ENCODE data around the gene ASCC1. TPM values are rescaled to one million over a fixed set of nuclear protein-coding genes. Genes with fewer than 3 reads are reported as not detected.
A peak's percentile ranks its signal among the peaks of the same experiment; 100 is the strongest.

The ASCC1 gene
- total and polyA plus RNA-seq, 2 donors (not counting 3 experiments of a cell fraction or from before 2014, with no cell fraction given): 16.0 to 24.9 TPM

DNA sequence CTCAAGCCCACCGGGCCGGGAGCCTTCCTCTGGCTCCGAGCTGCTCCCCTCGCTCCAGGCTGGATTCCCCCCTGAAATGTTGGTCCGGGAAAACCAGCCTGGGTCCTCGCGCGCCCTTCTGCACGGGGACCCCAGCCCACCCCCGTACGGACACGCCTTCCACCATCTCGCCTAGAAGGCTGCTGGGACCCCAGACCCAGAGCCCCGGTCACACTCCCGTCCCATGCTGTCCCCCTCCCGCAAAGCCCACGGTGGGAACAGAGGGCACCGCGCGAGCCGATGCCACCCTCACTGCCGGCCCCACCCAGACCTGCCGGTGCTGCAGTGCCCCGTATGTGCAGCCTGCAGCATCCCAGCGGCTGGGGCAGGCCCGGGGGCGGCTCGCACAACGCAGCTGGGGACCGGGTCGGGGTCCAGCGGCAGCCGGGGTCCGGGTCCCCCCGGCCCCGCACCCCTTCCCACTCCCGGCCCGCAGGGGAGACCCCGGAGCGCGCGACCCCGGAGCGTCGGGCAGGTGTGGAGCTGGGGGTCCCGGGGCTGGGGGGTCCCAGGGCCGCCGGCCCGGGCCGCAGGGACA lies 128.6 kb downstream of the ASCC1 start:
- BruUV-seq (replicated peaks): no TSS peak
- peak overlapping the region in 2 of 3 experiments; percentile 24 to 26 for H3K4me3 ChIP-seq (replicated peaks in 1 of 3; ENCODE audit: insufficient read depth in 1 of 3, low read depth in 1 of 3, low read length in 3 of 3)
- CTCF ChIA-PET: interaction anchor here (0.7 to 1.8 kb wide), 4 partner anchors 16 to 191 kb away, joined by 3 to 9 read pairs (median 5); no protein-coding TSS in a partner anchor
- no peaks in the 10 kb centered on the region for H3K9me1 ChIP-seq (replicated peaks; ENCODE audit: control insufficient read depth, extremely low read depth, insufficient read depth, low read length)
- DNase-seq (ENCODE audit: low read depth, low spot score) (no peak), FAIRE-seq (no peak)
- peak; percentile 76 for TF ChIP-seq EZH2 (IDR thresholded peaks at IDR 0.05; ENCODE audit: borderline replicate concordance, low read depth, low read length, severe bottlenecking)
- TF ChIP-seq, protein P1, sequence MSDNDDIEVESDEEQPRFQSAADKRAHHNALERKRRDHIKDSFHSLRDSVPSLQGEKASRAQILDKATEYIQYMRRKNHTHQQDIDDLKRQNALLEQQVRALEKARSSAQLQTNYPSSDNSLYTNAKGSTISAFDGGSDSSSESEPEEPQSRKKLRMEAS (IDR thresholded peaks at IDR 0.05; ENCODE audit: insufficient read depth, insufficient read length): no peak
- no peaks in the 10 kb centered on the region for H4K20me1 ChIP-seq (replicated peaks; ENCODE audit: control insufficient read depth, extremely low read depth, insufficient read depth, low read length)
- POLR2A ChIA-PET: no interaction called here
- H3K36me3 ChIP-seq (ENCODE audit: control insufficient read depth in 2 of 2, extremely low read depth in 1 of 2, insufficient read depth in 2 of 2, low read length in 2 of 2): no peaks in the 10 kb centered on the region
- H3K9ac ChIP-seq (replicated peaks; ENCODE audit: extremely low read depth, insufficient read depth, low read length): peak overlapping the region; percentile 22
- H3K4me2 ChIP-seq (ENCODE audit: insufficient read depth, low read length): peak overlapping the region; percentile 40
- no peaks in the 10 kb centered on the region for H3K9me3 ChIP-seq (replicated peaks; ENCODE audit: control insufficient read depth, insufficient read depth, low read length)
- no peak overlapping the region for H3K27ac ChIP-seq (ENCODE audit: insufficient read depth, low read depth, low read length)
- peaks cover 9% of the 10 kb centered on the region for H3K4me1 ChIP-seq (ENCODE audit: control insufficient read depth, extremely low read depth, insufficient read depth, low read length)
- H2AFZ ChIP-seq (ENCODE audit: low read depth, low read length): peak overlapping the region; percentile 70
- H3K27me3 ChIP-seq (ENCODE audit: control insufficient read depth in 2 of 2, insufficient read depth in 2 of 2, low read length in 2 of 2): peaks cover 19 to 25% of the 10 kb centered on the region in 2 experiments
- H3K79me2 ChIP-seq (ENCODE audit: control insufficient read depth, insufficient read depth, low read length): no peaks in the 10 kb centered on the region
- dilution Hi-C loops (cut with MboI; ENCODE audit: extremely low pct_ligation_motif_present, low sequenced_read_pairs) (no loop called here), intact Hi-C loops (cut with micrococcal nuclease) (no loop called here)

DNA sequence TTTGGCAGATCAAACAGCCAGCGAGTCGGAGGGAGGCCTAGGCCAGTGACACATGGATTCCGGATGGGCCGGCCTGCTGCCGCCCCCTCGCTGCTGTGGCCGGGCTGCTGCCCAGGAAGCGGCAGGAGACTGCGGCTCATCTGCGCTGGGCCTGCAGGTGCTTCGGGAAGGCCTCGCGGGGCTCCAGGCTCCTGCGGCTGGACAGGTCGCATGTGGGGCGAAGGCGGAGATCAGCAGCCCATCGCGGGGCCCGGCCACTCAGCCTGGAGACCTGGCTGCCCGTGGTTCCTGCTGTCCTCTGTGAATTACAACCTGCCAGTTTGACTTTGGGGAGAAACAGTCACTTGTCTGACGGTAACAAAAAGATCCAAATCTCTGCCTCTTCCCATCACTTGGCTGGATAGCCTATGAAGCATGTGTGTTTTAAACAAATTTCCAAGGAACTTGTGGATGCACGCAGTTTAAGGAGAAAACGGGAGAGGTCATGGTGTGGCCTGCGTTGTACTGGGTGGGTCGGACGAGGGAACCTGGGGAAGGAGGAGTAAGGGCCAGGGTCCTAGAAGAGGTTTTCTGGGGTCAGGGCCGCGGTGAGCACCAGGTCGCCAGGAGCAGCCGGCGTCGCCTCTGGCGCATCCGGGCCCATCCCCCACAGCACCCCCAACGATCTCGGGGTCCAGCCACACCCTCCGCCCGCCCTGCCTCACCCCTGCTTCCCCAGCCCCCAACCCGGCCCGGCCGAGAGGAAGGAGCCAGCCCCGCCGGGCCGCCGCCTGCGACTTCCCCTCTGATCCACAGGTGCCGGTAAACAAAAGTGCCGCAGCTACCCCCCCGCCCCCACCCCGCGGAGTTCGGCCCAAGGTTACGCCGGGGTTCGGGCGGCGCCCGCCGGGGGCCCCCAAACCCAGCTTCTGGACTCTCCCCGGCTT lies 129.3 kb downstream of the ASCC1 start:
- H3K4me3 ChIP-seq (replicated peaks in 1 of 3; ENCODE audit: insufficient read depth in 1 of 3, low read depth in 1 of 3, low read length in 3 of 3): peak overlapping the region in 2 of 3 experiments; percentile 24 to 26
- H2AFZ ChIP-seq (ENCODE audit: low read depth, low read length): peak overlapping the region; percentile 70
- H3K4me2 ChIP-seq (ENCODE audit: insufficient read depth, low read length): peak overlapping the region; percentile 40
- no peaks in the 10 kb centered on the region for H3K9me1 ChIP-seq (replicated peaks; ENCODE audit: control insufficient read depth, extremely low read depth, insufficient read depth, low read length)
- H3K9me3 ChIP-seq (replicated peaks; ENCODE audit: control insufficient read depth, insufficient read depth, low read length): no peaks in the 10 kb centered on the region
- FAIRE-seq: no peak
- H3K4me1 ChIP-seq (ENCODE audit: control insufficient read depth, extremely low read depth, insufficient read depth, low read length): peaks cover 9% of the 10 kb centered on the region
- no peak overlapping the region for H3K27ac ChIP-seq (ENCODE audit: insufficient read depth, low read depth, low read length)
- intact Hi-C loops (cut with micrococcal nuclease) (no loop called here), dilution Hi-C loops (cut with MboI; ENCODE audit: extremely low pct_ligation_motif_present, low sequenced_read_pairs) (no loop called here)
- BruUV-seq (replicated peaks): no TSS peak
- TF ChIP-seq GATA2 (IDR thresholded peaks at IDR 0.05; ENCODE audit: insufficient read depth, insufficient read length, low read depth, low read length) (no peak), POLR2AphosphoS5 (IDR thresholded peaks at IDR 0.05; ENCODE audit: insufficient read depth, low read depth, low read length) (no peak), MYC (IDR thresholded peaks at IDR 0.05; ENCODE audit: low read depth, low read length) (no peak), EZH2 (IDR thresholded peaks at IDR 0.05; ENCODE audit: borderline replicate concordance, low read depth, low read length, severe bottlenecking) (no peak), JUN (IDR thresholded peaks at IDR 0.05; ENCODE audit: borderline replicate concordance, insufficient read depth, insufficient read length, low read depth) (no peak), FOS (IDR thresholded peaks at IDR 0.05; ENCODE audit: borderline replicate concordance, insufficient read depth, low read length) (no peak), POLR2A (IDR thresholded peaks at IDR 0.05; ENCODE audit: low read depth, low read length) (no peak)
- TF ChIP-seq, protein P1 (IDR thresholded peaks at IDR 0.05; ENCODE audit: insufficient read depth, insufficient read length): no peak
- TF ChIP-seq, protein P2, sequence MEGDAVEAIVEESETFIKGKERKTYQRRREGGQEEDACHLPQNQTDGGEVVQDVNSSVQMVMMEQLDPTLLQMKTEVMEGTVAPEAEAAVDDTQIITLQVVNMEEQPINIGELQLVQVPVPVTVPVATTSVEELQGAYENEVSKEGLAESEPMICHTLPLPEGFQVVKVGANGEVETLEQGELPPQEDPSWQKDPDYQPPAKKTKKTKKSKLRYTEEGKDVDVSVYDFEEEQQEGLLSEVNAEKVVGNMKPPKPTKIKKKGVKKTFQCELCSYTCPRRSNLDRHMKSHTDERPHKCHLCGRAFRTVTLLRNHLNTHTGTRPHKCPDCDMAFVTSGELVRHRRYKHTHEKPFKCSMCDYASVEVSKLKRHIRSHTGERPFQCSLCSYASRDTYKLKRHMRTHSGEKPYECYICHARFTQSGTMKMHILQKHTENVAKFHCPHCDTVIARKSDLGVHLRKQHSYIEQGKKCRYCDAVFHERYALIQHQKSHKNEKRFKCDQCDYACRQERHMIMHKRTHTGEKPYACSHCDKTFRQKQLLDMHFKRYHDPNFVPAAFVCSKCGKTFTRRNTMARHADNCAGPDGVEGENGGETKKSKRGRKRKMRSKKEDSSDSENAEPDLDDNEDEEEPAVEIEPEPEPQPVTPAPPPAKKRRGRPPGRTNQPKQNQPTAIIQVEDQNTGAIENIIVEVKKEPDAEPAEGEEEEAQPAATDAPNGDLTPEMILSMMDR (IDR thresholded peaks at IDR 0.05; ENCODE audit: extremely low read depth in 1 of 2, insufficient read depth in 1 of 2, low read depth in 1 of 2, low read length in 2 of 2): no peak
- H3K27me3 ChIP-seq (ENCODE audit: control insufficient read depth in 2 of 2, insufficient read depth in 2 of 2, low read length in 2 of 2): peaks cover 19 to 25% of the 10 kb centered on the region in 2 experiments
- ChIA-PET POLR2A (no interaction called here), CTCF (interaction anchor here (1.7 kb wide), 1 partner anchor 38 kb away, joined by 7 read pairs; no protein-coding TSS in a partner anchor)
- H4K20me1 ChIP-seq (replicated peaks; ENCODE audit: control insufficient read depth, extremely low read depth, insufficient read depth, low read length): no peaks in the 10 kb centered on the region
- H3K9ac ChIP-seq (replicated peaks; ENCODE audit: extremely low read depth, insufficient read depth, low read length): no peak overlapping the region
- no peaks in the 10 kb centered on the region for H3K36me3 ChIP-seq (ENCODE audit: control insufficient read depth in 2 of 2, extremely low read depth in 1 of 2, insufficient read depth in 2 of 2, low read length in 2 of 2)
- no peak for DNase-seq (ENCODE audit: low read depth, low spot score)
- no peaks in the 10 kb centered on the region for H3K79me2 ChIP-seq (ENCODE audit: control insufficient read depth, insufficient read depth, low read length)
